HepG2 (cell line): Measurements from ENCODE around the gene LGI4. TPM values are rescaled to one million over a fixed set of nuclear protein-coding genes. Genes with fewer than 3 reads are reported as not detected.

Experiments used
- CBX2 ChIP-seq, 2 experiments: fragments of 200-600 bp in 1 of 2; sonication (generic); formaldehyde crosslinking in 1 of 2; IDR thresholded peaks; 2 replicates each; pipeline versions ENCODE4 v1.7.0 to v1.8.1; 2018 to 2022; ENCODE audit warnings: low read depth in 2 of 2, low read length in 1 of 2, mild to moderate bottlenecking in 1 of 2, missing genetic modification reagents in 1 of 2
- FLYWCH1 ChIP-seq: sonication (generic); formaldehyde crosslinking; IDR thresholded peaks from 2 replicates; pipeline ENCODE4 v1.8.1; 2023; ENCODE audit warnings: mild to moderate bottlenecking, missing genetic modification reagents
- FOXA3 ChIP-seq: IDR thresholded peaks from 2 replicates; pipeline ENCODE4 v1.6.1; 2016; ENCODE audit warnings: missing genetic modification reagents, missing compliant biosample characterization
- FOXP4 ChIP-seq: sonication (generic); formaldehyde crosslinking; IDR thresholded peaks from 2 replicates; pipeline ENCODE4 v1.4.0; 2020; ENCODE audit warnings: missing genetic modification reagents
- NFIC ChIP-seq: IDR thresholded peaks from 2 replicates; pipeline ENCODE4 v1.6.1; 2012; ENCODE audit warnings: mild to moderate bottlenecking, low read length, inconsistent platforms
- NR2C2 ChIP-seq: sonication (generic); formaldehyde crosslinking; IDR thresholded peaks from 2 replicates; pipeline ENCODE4 v1.4.0; 2020; ENCODE audit warnings: missing genetic modification reagents, mild to moderate bottlenecking, moderate library complexity, borderline replicate concordance
- PHF21A ChIP-seq: sonication (generic); formaldehyde crosslinking; IDR thresholded peaks from 2 replicates; pipeline ENCODE4 v1.5.0; 2020; ENCODE audit warnings: mild to moderate bottlenecking, missing genetic modification reagents
- PITX1 ChIP-seq: sonication (generic); formaldehyde crosslinking; IDR thresholded peaks from 2 replicates; pipeline ENCODE4 v1.5.1; 2020; ENCODE audit warnings: mild to moderate bottlenecking, missing genetic modification reagents
- RCOR2 ChIP-seq: IDR thresholded peaks from 2 replicates; pipeline ENCODE4 v1.6.1; 2016; ENCODE audit warnings: missing biosample characterization, missing genetic modification reagents
- RORA ChIP-seq: sonication (generic); formaldehyde crosslinking; IDR thresholded peaks from 2 replicates; pipeline ENCODE4 v1.5.0; 2020; ENCODE audit warnings: mild to moderate bottlenecking, missing genetic modification reagents, moderate library complexity
- SOX13 ChIP-seq, 3 experiments: fragments of 450-650 bp in 1 of 3; sonication (generic) in 1 of 3; formaldehyde crosslinking in 1 of 3; IDR thresholded peaks in 2 of 3; conservative IDR thresholded peaks in 1 of 3; 2 replicates each; pipeline versions ENCODE4 v1.5.0 to v1.6.1; 2016 to 2020; ENCODE audit warnings: antibody characterized with exemption in 1 of 3, mild to moderate bottlenecking in 1 of 3, missing compliant biosample characterization in 1 of 3, missing genetic modification reagents in 1 of 3, moderate library complexity in 1 of 3
- SOX6 ChIP-seq, 2 experiments: fragments of 450-650 bp in 1 of 2; sonication (generic) in 1 of 2; formaldehyde crosslinking in 1 of 2; IDR thresholded peaks; 2 replicates each; pipeline versions ENCODE4 v1.4.0 to v1.6.1; 2017 to 2020; ENCODE audit warnings: antibody characterized with exemption in 1 of 2, mild to moderate bottlenecking in 1 of 2, missing genetic modification reagents in 1 of 2
- TAF1 ChIP-seq: sonication (generic); formaldehyde crosslinking; IDR thresholded peaks from 2 replicates; pipeline ENCODE4 v1.4.0; 2020; ENCODE audit warnings: missing genetic modification reagents
- TEF ChIP-seq: sonication (generic); formaldehyde crosslinking; IDR thresholded peaks from 2 replicates; pipeline ENCODE4 v1.5.0; 2020; ENCODE audit warnings: missing genetic modification reagents
- ZBTB38 ChIP-seq: sonication (generic); formaldehyde crosslinking; IDR thresholded peaks from 2 replicates; pipeline ENCODE4 v1.5.1; 2020; ENCODE audit warnings: mild to moderate bottlenecking, missing genetic modification reagents
- ZFP62 ChIP-seq: sonication (generic); formaldehyde crosslinking; IDR thresholded peaks from 2 replicates; pipeline ENCODE4 v1.4.0; 2020; ENCODE audit warnings: missing genetic modification reagents
- ZNF256 ChIP-seq: sonication (generic); formaldehyde crosslinking; conservative IDR thresholded peaks from 2 replicates; pipeline ENCODE4 v1.4.0; 2020; ENCODE audit warnings: missing genetic modification reagents
- ZNF7 ChIP-seq: IDR thresholded peaks from 2 replicates; pipeline ENCODE4 v1.6.1; 2016; ENCODE audit warnings: missing biosample characterization, missing genetic modification reagents
- polyA plus RNA-seq, 8 experiments: library from polyadenylated mRNA; depleted of rRNA in 3 of 8; stranded (reverse) in 7 of 8; unstranded in 1 of 8; fragments of >200 nt; fragmentation: Illumina TruSeq in 4 of 8; extraction: Trizol in 4 of 8; gene quantifications; 2 replicates each; pipeline versions ENCODE4 v1.2.1 to v1.2.3, GENCODE V29; 2011 to 2016; ENCODE audit warnings: low read depth in 4 of 8, missing spikeins in 1 of 8, mixed read lengths in 1 of 8; ENCODE audit not compliant: insufficient read depth in 1 of 8
- total RNA-seq, 5 experiments: library from RNA; depleted of rRNA; stranded (reverse); fragments of >200 nt; fragmentation: Illumina TruSeq; extraction: Trizol; gene quantifications; 2 replicates each; pipeline ENCODE4 v1.2.3, GENCODE V29; 2016; ENCODE audit warnings: low read depth in 1 of 5
- TF ChIP-seq, protein P1 (sequence below): IDR thresholded peaks from 2 replicates; pipeline ENCODE4 v1.6.1; 2016
- TF ChIP-seq, protein P2 (sequence below): sonication (generic); formaldehyde crosslinking; IDR thresholded peaks from 2 replicates; pipeline ENCODE4 v1.5.0; 2020; ENCODE audit warnings: missing genetic modification reagents
- TF ChIP-seq, protein P3 (sequence below): IDR thresholded peaks from 2 replicates; pipeline ENCODE4 v1.6.1; 2018; ENCODE audit warnings: missing genetic modification reagents, mild to moderate bottlenecking, missing compliant biosample characterization

LGI4 gene
- total and polyA plus RNA-seq, 2 of the 13 experiments (the other 11 are each of a cell fraction or from before 2014, with no cell fraction given), result 2.8 TPM; not detected in 1

DNA sequence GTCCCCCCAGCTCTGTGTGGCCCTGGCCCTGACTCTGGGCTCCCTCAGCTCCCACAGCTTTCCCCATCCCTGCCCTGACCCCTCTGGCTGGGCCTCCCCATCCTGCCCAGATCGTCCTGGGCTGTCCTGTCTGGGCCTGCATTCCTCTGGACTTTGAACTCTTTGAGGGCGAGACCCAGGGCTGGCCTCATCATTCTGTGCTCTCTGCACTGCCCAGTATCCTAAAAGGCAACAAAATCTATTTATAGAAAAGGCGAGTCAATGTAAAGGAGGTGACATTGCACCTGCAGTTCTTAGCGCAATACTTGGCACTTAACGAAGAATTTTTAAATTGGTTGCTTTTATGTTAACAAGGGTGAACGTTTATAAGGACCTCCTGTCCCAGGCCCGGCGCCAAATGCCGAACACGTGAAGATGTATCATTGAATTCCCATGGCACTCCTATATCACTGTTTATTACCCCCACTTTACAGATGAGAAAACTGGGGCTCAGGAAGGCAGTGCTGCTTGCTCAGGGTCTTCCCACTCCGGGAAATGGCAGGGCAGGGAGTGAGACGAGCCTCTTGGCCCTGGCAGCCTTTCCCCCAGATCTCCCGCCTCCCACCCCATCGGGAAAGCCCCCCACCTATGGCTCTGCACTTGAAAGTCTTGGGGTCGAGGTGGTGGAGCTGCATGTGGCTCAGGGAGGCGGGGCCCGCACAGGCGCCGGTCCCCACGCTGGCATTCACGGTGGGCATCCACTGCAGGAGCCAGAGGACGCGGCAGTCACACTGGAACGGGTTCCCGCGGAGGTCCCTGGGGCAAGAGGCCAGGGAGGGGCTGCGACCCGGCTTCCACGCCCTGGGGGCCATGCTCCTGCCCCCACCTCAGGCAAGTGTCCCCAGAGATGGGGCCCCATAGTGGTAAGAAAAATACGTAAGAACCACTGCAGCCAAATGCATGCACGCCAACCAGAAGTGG, 3.8 kb downstream of the LGI4 start (continued):
- TF ChIP-seq, protein P1, sequence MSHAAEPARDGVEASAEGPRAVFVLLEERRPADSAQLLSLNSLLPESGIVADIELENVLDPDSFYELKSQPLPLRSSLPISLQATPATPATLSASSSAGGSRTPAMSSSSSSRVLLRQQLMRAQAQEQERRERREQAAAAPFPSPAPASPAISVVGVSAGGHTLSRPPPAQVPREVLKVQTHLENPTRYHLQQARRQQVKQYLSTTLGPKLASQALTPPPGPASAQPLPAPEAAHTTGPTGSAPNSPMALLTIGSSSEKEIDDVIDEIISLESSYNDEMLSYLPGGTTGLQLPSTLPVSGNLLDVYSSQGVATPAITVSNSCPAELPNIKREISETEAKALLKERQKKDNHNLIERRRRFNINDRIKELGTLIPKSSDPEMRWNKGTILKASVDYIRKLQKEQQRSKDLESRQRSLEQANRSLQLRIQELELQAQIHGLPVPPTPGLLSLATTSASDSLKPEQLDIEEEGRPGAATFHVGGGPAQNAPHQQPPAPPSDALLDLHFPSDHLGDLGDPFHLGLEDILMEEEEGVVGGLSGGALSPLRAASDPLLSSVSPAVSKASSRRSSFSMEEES (CRISPR knock-in tag), result peak; percentile 16; the same call in 1 of the 2 replicates
- TF ChIP-seq PHF21A (CRISPR knock-in tag) (peak; percentile 94), SOX13 (IDR thresholded peaks at IDR 0.05) (no peak), SOX13 (CRISPR knock-in tag; conservative IDR thresholded peaks at IDR 0.05 in 1 of 2, IDR thresholded peaks at IDR 0.05 in 1 of 2) (peak in 1 of 2 experiments; percentile 19; a peak in 1 of 4 replicates), NFIC (no peak), SOX6 (IDR thresholded peaks at IDR 0.05) (no peak), SOX6 (CRISPR knock-in tag; IDR thresholded peaks at IDR 0.05) (peak; percentile 49), ZNF7 (CRISPR knock-in tag) (no peak), TEF (no peak), TAF1 (CRISPR knock-in tag) (no peak), FOXP4 (peak; percentile 87), ZFP62 (CRISPR knock-in tag) (no peak), ZNF256 (CRISPR knock-in tag) (no peak), CBX2 (IDR thresholded peaks at IDR 0.05; ENCODE audit: low read depth, low read length) (no peak), CBX2 (CRISPR knock-in tag; IDR thresholded peaks at IDR 0.05; ENCODE audit: low read depth) (no peak), ZBTB38 (CRISPR knock-in tag) (peak; percentile 46; the same call in 1 of the 2 replicates), PITX1 (no peak), RCOR2 (CRISPR knock-in tag) (peak; percentile 56; the same call in 1 of the 2 replicates), RORA (CRISPR knock-in tag) (no peak), FOXA3 (CRISPR knock-in tag) (peak; percentile 55; the same call in 1 of the 2 replicates), NR2C2 (CRISPR knock-in tag) (no peak), FLYWCH1 (CRISPR knock-in tag) (no peak)
- TF ChIP-seq, protein P2, sequence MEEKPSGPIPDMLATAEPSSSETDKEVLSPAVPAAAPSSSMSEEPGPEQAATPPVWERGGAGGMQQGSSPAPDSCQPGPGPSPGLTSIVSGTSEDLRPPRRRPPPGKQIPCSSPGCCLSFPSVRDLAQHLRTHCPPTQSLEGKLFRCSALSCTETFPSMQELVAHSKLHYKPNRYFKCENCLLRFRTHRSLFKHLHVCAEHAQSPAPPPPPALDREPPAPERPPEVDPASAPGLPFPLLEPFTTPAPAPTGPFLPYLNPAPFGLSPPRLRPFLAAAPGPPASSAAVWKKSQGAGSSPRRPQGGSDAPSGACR, result peak; percentile 71; the same call in 1 of the 2 replicates
- TF ChIP-seq, protein P3, sequence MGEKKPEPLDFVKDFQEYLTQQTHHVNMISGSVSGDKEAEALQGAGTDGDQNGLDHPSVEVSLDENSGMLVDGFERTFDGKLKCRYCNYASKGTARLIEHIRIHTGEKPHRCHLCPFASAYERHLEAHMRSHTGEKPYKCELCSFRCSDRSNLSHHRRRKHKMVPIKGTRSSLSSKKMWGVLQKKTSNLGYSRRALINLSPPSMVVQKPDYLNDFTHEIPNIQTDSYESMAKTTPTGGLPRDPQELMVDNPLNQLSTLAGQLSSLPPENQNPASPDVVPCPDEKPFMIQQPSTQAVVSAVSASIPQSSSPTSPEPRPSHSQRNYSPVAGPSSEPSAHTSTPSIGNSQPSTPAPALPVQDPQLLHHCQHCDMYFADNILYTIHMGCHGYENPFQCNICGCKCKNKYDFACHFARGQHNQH (CRISPR knock-in tag), result 0 out of 2 replicates have a peak, but pooled peaks have one; percentile 45
